Ishikawa (cell line): ENCODE measurements around the gene PASD1.

Experiments
- CEBPB ChIP-seq: IDR thresholded peaks from 2 replicates; pipeline ENCODE4 v1.6.1; 2012
- CREB1 ChIP-seq: IDR thresholded peaks from 2 replicates; pipeline ENCODE4 v1.6.1; 2012; ENCODE audit warnings: low read depth
- EGR1 ChIP-seq: IDR thresholded peaks from 2 replicates; pipeline ENCODE4 v1.6.1; 2012
- EP300 ChIP-seq: IDR thresholded peaks from 2 replicates; pipeline ENCODE4 v1.6.1; 2012; ENCODE audit warnings: borderline replicate concordance
- FOXM1 ChIP-seq: IDR thresholded peaks from 2 replicates; pipeline ENCODE4 v1.6.1; 2012; ENCODE audit warnings: low read depth, borderline replicate concordance
- NFIC ChIP-seq: IDR thresholded peaks from 2 replicates; pipeline ENCODE4 v1.6.1; 2012
- RAD21 ChIP-seq: IDR thresholded peaks from 2 replicates; pipeline ENCODE4 v1.6.1; 2012; ENCODE audit warnings: low read depth
- TAF1 ChIP-seq: IDR thresholded peaks from 2 replicates; pipeline ENCODE4 v1.6.1; 2012; ENCODE audit warnings: low read depth, mild to moderate bottlenecking
- TCF12 ChIP-seq: IDR thresholded peaks from 2 replicates; pipeline ENCODE4 v1.6.1; 2012; ENCODE audit warnings: low read depth
- TEAD4 ChIP-seq: IDR thresholded peaks from 2 replicates; pipeline ENCODE4 v1.6.1; 2012
- YY1 ChIP-seq: IDR thresholded peaks from 2 replicates; pipeline ENCODE4 v1.6.1; 2012; ENCODE audit warnings: low read depth
- ZBTB7A ChIP-seq: IDR thresholded peaks from 2 replicates; pipeline ENCODE4 v1.6.1; 2012; ENCODE audit warnings: low read depth
- TF ChIP-seq, protein P1 (sequence below): IDR thresholded peaks from 2 replicates; pipeline ENCODE4 v1.6.1; 2012; ENCODE audit warnings: low read depth, mild to moderate bottlenecking
- TF ChIP-seq, protein P2 (sequence below): IDR thresholded peaks from 2 replicates; pipeline ENCODE4 v1.6.1; 2012
- TF ChIP-seq, protein P3 (sequence below): IDR thresholded peaks from 2 replicates; pipeline ENCODE4 v1.6.1; 2012

PASD1 gene

DNA sequence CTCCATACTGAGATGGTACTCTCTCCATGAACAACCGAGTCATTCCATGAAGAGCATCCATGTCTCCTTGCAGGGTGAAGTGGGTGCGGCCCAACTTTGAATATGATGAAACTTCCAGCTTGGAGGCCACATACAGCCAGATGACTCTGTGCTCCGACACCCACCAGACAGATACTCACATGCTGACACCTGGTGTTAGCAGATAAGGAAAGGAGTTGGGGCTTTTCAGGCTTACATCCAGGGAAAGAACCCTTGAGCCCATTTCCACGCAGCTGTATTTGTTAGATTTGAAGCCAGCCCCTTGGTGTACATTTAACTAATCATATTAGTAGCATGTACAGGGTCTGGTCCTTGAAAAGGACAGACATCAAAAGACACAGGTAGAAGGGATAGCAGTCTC lies 69.7 kb downstream of the PASD1 start:
- TF ChIP-seq, protein P1, sequence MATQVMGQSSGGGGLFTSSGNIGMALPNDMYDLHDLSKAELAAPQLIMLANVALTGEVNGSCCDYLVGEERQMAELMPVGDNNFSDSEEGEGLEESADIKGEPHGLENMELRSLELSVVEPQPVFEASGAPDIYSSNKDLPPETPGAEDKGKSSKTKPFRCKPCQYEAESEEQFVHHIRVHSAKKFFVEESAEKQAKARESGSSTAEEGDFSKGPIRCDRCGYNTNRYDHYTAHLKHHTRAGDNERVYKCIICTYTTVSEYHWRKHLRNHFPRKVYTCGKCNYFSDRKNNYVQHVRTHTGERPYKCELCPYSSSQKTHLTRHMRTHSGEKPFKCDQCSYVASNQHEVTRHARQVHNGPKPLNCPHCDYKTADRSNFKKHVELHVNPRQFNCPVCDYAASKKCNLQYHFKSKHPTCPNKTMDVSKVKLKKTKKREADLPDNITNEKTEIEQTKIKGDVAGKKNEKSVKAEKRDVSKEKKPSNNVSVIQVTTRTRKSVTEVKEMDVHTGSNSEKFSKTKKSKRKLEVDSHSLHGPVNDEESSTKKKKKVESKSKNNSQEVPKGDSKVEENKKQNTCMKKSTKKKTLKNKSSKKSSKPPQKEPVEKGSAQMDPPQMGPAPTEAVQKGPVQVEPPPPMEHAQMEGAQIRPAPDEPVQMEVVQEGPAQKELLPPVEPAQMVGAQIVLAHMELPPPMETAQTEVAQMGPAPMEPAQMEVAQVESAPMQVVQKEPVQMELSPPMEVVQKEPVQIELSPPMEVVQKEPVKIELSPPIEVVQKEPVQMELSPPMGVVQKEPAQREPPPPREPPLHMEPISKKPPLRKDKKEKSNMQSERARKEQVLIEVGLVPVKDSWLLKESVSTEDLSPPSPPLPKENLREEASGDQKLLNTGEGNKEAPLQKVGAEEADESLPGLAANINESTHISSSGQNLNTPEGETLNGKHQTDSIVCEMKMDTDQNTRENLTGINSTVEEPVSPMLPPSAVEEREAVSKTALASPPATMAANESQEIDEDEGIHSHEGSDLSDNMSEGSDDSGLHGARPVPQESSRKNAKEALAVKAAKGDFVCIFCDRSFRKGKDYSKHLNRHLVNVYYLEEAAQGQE = no peak
- no peak for TF ChIP-seq EP300
- no peak for TF ChIP-seq RAD21
- TF ChIP-seq EGR1 = no peak
- no peak for TF ChIP-seq TCF12
- no peak for TF ChIP-seq NFIC
- TF ChIP-seq CREB1 = no peak
- no peak for TF ChIP-seq YY1
- no peak for TF ChIP-seq ZBTB7A
- no peak for TF ChIP-seq TEAD4
- TF ChIP-seq TAF1 = no peak
- TF ChIP-seq, protein P2, sequence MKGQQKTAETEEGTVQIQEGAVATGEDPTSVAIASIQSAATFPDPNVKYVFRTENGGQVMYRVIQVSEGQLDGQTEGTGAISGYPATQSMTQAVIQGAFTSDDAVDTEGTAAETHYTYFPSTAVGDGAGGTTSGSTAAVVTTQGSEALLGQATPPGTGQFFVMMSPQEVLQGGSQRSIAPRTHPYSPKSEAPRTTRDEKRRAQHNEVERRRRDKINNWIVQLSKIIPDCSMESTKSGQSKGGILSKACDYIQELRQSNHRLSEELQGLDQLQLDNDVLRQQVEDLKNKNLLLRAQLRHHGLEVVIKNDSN = no peak
- TF ChIP-seq, protein P3, sequence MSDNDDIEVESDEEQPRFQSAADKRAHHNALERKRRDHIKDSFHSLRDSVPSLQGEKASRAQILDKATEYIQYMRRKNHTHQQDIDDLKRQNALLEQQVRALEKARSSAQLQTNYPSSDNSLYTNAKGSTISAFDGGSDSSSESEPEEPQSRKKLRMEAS = no peak
- TF ChIP-seq FOXM1 = no peak
- no peak for TF ChIP-seq CEBPB

DNA sequence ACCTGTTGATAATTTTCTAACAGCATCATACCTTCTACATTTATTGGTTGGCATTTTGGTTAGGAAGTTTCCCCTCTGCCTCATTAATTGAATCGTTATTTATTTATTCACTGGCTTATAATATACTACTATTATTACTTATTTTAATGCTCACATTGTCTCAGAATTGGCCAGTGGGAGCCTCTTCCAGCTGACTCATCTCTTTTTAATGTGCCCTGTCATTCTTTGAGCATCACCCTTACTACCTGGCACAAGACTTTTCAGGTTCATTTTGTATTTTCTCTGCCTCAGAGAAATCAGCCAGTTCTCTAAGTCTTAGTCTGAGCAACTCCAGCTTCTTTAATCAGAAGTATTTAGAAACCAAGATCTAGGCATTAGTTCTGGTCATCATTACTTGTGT lies 71.5 kb downstream of the PASD1 start:
- TF ChIP-seq NFIC (no peak), CEBPB (no peak), EP300 (no peak), EGR1 (no peak), FOXM1 (no peak), ZBTB7A (no peak), RAD21 (no peak), CREB1 (no peak)
- TF ChIP-seq, protein P1 = no peak
- TF ChIP-seq, protein P2 = no peak
- TF ChIP-seq, protein P3 = no peak

DNA sequence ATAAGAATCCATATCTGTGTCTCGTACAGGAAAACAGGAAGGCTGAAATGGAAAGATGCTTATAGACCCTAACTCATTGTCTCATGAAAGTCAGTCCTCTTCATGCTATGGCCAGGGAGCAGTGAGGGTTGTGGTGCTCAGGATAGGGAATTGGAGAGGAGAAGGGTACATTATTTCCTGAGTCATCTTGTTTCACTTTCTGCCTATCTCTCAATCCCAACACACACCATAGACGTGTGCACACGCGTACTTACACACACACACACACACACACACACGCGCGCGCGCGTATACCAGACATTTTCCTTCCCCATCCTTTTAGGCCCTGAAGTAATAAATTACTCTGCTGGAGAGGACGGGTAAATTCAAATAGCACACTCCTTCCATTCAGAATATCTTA lies 78.1 kb downstream of the PASD1 start:
- TF ChIP-seq EP300 (no peak), TCF12 (no peak), CREB1 (no peak), TAF1 (no peak), NFIC (no peak), YY1 (no peak), TEAD4 (no peak), EGR1 (no peak), ZBTB7A (no peak), CEBPB (no peak), FOXM1 (no peak)
- TF ChIP-seq, protein P2 = no peak
- TF ChIP-seq, protein P3 = no peak
- TF ChIP-seq, protein P1 = no peak

DNA sequence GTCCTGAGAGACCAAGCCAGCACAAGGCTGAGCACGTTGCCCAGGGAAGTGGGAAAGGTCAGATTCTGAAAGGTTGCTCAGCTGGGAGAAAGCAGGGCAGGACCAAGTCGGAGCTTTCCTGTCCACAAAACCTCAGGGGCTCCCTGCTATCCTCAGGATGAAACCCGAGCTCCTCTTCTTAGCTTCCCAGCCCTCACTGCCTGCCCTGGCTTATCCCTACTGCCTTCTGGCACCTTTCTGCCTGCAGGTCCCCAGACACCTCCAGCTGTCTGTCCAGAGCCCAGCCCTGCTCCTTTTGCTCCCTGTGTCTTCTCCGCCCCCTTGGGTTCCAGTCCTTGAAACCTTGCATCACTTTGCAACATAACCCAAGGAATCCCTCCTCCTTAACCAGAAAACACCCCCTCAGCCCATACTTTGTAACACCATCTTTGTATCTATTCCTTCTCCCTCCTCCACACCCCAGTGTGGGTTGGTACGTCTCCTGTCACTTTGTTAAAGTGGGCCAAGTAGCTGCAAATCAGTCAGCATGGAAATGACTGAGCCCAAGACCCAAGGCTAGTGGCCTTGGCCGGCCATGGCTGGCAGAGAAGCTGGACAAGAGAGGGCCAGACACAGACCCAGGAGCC lies 111.8 kb downstream of the PASD1 start:
- TF ChIP-seq TAF1 = no peak
